Activated CD8-positive, alpha-beta memory T cell treated with anti-CD3 and anti-CD28 coated beads, Interleukin-2, amount 50 U/mL, for 1 hour (primary cell): ENCODE results near the gene TMEM266.

ENCODE experiments used
- DNase-seq: peaks from one replicate; pipeline ENCODE4 v3.0.0-alpha.2; 2020; ENCODE audit errors: extremely low read depth

Gene TMEM266

GRCh38 chr15:76162784-76163456 lies 103.1 kb downstream of the TMEM266 start:
- DNase-seq = no peak

- no peak for DNase-seq
These were observed 103.9 kb downstream of the TMEM266 start for GRCh38 chr15:76163457-76164295.

DNA sequence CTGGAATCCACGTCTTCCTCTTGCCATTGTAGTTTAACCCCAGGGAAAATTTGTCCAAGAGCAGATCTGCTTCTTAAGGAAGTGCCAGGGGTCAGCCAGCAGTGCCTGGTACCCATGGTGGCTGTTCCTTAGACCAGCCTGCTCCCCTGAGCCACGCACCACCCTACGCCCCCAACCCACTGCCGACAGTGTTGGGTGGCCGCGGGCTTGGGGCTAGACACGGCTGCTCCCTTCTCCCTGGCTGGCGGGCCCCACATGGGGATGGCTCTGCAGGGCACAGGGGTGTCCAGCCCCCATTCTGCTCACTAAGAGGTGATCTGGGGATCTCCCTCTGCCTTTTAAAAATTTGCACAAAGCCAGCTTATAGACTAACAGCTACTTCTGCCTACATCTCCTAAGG lies 104.8 kb downstream of the TMEM266 start:
- DNase-seq = no peak

GRCh38 chr15:76165951-76166350 lies 106.2 kb downstream of the TMEM266 start:
- DNase-seq = no peak

DNA sequence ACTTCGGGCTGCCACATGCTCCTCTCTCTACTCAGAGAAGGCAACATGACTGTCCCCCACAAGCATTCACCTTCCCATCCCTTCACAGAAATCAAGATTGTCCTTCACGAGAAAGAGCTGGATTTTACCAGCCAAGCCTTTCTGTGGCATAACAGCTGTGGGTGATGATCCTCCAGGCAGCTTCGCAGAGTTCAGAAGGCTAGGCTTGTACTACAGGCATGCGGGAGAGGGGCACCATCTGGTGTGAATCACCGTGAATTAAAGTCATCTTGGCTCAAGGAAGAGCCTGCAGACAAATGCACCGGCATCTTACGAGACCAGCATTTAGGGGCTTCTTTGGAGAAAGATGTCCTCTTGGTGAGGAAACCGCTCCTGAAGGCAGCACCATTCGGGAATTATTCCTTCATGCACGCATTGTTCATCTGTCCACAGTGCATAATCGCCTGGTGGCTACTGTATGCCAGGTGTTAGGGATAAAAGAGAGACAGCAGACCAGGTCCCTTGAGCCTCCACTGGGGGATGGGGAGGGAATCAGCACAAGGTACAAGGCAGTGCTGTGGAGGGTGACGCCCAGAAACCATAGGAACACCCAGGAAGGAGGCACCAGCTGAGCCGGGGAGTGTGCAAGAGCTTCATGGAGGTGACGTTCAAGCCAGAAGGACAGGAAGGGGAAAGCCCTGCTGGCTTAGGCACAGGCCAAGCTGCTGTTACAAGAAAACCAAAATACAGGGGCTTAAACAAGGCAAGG lies 108.6 kb downstream of the TMEM266 start:
- no peak for DNase-seq

DNA sequence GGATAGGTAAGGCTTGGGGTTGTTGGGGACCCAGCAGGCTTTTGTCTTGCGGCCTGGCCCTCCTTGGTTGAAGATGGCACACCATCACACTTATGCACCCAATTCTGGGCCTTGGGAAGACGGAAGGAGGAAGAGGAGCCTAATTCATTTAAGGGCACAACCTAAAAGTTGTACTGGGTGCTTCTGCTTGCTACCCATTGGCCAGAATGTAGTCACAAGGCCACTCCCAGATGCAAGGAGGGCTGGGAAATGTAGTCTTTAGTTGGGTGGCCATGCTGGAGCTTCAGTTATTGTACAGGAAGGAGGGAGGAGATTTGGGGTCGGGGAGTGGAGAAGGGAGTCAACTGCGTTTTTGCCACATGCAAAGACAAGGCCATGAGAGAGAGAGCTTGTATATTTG lies 109.2 kb downstream of the TMEM266 start:
- no peak for DNase-seq

DNA sequence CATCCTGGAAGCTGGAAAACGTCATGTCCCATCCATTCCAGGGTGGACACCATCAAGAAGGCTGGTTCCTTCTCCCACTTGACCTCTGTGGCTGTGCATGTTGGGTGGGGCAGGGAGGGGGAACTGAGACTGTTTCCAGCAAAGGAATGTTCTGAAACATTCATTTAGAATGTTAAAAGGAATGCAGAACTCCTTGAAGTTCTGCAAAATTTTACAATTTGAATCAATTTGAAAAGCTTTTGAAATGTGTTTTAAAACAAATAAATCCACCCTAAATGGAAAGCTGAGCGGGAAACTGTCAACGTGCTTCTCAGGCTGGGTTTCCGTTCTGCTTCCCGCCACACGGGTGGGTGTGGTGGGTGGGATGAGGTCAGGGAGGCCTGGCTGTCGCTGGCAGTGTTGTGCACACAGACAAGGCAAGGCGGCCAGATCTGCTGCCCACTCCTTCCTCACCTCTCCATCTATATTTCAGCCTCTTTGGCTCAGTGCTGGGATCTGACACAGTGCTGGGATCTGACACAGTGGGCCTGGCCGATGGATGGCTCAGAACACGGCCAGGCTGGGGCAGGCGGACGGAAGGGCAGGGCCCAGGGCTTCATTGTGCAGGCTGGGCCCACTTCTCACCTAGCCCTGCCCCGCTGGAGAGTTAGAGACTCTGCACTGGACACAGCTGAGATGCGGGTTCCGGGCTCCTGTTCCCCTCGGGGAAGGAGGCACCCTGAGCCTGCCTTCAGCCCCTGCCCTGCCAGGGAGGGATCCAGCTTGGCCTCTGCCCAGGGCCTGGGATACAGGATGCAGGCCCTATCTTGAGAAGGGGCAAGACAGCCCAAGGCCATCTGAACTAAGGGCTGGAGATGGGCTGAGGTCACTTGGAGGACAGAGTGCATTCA lies 110.4 kb downstream of the TMEM266 start:
- DNase-seq = no peak

DNA sequence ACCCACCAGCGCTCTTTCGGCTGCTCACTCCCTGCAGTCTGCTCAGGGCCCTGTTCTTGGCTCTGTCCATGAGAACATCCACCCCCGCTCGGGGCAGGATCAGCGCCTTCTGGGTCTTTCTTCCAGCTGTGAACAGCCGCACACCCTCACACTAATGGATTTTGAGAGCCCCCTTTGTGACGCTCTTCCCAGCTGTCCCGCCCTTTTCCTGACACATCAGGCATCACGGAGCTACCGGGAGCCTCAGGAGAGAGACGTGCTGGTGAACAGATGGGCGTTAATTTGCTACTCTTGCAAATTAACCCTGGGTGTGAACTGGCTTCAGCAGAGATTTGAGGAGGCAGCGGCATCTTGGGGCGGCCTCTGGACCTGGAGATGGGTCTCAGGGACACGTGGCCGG lies 113.0 kb downstream of the TMEM266 start:
- DNase-seq = no peak

- DNase-seq = no peak
These were observed 113.6 kb downstream of the TMEM266 start for GRCh38 chr15:76173317-76173834.

DNA sequence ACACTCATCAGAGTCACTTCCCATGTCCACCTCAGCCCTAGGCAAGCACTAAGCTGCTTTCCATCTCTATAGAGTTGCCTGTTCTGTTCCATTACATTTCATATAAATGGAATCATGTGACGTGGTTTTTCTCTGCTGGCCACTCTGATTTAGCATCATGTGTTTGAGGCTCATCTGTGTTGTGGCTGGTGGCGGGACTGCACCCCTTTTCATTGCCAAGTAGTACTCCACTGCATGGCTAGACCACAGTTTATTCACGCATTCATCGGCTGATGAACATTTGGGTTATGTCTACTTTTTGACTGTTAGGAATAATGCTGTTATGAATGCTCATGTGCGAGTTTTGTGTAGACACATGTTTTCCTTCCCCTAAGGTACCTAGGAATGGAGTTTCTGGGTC lies 114.9 kb downstream of the TMEM266 start:
- DNase-seq = no peak

- DNase-seq = no peak
These were observed 115.7 kb downstream of the TMEM266 start for GRCh38 chr15:76175442-76175841.

- DNase-seq = no peak
These were observed 116.3 kb downstream of the TMEM266 start for GRCh38 chr15:76176059-76176458.

DNA sequence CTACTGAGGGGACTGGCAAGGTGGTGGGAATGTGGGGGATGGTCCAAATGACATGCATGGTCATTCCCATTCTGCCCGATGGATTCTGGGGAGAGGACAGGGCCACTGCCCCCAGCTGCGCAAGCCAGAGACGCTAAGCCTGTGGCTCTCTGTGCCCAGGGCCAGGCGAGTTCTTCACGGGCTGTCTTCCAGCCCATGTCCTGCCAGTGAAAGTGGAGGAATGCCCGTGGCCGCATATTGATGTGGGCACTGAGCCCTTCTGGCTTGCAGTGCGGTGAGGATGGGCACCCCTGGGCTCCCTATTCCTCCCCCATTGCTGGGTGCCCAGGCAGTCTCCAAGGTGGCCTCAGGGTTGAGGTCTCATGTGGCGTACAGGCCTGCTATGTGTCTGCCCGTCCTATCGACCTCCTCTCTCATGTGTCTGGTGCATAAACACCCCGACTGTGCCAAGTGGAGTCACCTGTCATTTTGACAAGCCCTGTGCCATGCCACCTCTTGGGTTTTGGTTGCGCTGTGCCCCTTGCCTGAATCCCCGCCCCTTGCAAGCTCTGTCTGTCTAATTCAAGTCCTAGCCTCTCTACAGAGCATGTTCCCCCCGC lies 116.8 kb downstream of the TMEM266 start:
- DNase-seq = no peak

DNA sequence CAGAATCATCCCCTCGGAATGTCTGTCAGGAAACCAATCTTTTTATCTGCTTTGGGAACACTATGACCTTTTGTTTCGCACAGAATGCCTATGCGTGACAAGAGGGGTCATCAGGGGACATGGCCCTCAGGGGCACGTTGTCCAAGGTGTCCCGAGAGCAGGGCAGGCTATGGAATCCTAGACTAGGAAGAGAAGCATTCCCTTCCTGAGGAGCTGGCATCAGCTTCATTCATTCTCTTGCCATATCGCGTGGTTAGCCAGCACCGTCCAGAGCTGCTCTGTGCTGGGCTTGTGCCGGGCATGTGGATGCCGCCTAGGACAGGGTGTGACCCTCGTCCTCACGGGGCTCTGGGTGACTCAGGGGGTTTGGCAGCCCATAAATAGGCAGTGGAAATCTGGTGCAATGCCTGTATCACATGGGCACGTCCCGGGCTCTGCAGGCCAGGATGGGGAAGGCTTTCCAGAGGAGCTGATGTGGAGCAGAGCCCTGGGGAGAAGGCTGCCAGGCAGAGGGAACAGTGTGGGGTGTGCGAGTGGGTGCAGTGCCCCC lies 117.8 kb downstream of the TMEM266 start:
- DNase-seq = no peak

DNA sequence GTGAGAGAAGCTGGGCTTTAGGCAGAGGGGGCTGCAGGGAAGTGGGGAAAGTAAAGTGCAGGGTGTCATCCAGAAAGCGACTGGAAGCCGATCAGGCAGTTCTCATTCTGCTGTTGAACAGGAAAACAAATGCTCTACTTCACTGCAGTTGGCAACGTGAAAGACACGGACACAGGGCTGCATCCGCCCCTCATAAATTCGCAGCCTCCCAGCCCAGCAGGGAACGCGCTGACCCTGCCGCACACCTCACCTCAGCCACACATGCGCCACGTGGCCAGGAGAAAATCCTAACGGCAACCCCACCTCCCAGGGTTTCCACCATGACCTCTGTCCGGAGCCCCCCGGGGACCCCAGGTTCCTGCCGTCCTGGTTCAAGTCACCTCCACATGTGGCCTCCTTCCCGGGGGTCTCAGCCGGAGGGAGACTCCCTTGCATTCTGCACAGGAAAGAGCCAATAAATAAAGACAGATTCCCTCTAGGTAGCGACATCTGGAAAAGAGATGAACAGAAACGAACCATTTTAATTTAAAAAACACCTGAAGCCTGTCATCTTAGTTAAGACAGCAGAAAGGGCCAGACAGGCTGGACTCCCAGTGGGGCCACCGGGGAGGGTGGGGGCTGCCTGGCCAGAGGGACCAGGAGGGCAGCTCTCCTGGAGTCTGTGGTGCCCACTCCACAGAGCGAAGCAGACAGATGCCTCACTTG lies 118.7 kb downstream of the TMEM266 start:
- no peak for DNase-seq

DNA sequence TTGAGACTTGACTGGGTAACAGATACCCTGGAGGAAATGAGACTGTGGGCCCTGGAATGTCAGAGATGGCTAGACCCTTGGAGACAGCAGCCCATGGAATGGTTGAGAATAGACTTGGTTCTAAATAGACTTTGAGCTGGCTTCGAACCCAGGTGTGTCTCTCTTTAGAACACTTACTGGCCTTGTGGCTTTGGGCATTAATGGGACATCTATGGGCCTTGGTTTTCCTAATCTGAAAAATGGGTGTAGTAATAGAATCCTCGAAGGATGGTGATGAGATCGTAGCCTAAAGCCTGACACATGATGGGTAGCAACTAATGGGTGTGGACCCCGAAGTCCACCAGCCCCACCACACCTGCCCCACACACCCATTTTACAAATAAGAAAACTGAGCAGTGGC lies 119.2 kb downstream of the TMEM266 start:
- DNase-seq = no peak

- no peak for DNase-seq
These were observed 120.5 kb downstream of the TMEM266 start for GRCh38 chr15:76180321-76180720.

DNA sequence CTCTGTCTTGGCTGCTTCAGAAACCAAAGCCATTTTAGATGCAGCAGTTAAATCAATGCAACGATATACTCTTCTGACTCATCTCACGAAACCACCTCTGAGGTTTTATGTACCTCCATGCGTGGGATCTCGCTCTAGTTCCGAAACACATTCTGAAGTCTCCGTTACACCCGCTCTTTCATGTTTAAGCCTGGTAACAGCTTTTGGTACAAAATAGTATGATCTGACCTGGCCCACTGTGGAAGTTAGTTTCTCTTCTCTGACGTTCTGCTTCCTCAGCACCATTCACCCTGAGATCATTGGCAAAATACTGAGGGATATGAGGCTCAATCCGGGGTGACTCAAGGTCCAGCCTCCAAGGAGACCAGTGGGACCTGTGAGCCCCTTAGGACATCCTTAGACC lies 121.9 kb downstream of the TMEM266 start:
- DNase-seq = no peak

GRCh38 chr15:76183930-76184649 lies 124.3 kb downstream of the TMEM266 start:
- DNase-seq = no peak
